HEK293 (cell line): ENCODE results near the gene KLHL10.

Experiments used
- CTCF ChIP-seq: fragments of 450-650 bp; formaldehyde crosslinking; IDR thresholded peaks from 2 replicates; pipeline ENCODE4 v1.5.1; 2016; ENCODE audit warnings: missing biosample characterization, missing genetic modification characterization
- KLF9 ChIP-seq: fragments of 450-650 bp; formaldehyde crosslinking; IDR thresholded peaks from 2 replicates; pipeline ENCODE4 v1.5.1; 2016; ENCODE audit warnings: missing biosample characterization, missing genetic modification characterization, low read depth
- ZBTB7A ChIP-seq: fragments of 450-650 bp; formaldehyde crosslinking; IDR thresholded peaks from 2 replicates; pipeline ENCODE4 v1.5.1; 2016; ENCODE audit warnings: low read depth, missing biosample characterization, missing genetic modification characterization
- ZNF16 ChIP-seq: fragments of 450-650 bp; formaldehyde crosslinking; IDR thresholded peaks from 2 replicates; pipeline ENCODE4 v1.5.1; 2016; ENCODE audit warnings: low read depth, missing biosample characterization, missing genetic modification characterization
- ZNF18 ChIP-seq: fragments of 450-650 bp; formaldehyde crosslinking; IDR thresholded peaks from 2 replicates; pipeline ENCODE4 v1.5.1; 2016; ENCODE audit warnings: missing biosample characterization, missing genetic modification characterization
- ZNF274 ChIP-seq, 2 experiments: fragments of 200-500 bp in 1 of 2; fragments of 450-650 bp in 1 of 2; sonication (Bioruptor generic) in 1 of 2; formaldehyde crosslinking in 1 of 2; IDR thresholded peaks; 2 replicates each; pipeline versions ENCODE4 v1.5.1 to v1.6.1; 2014 to 2016; ENCODE audit warnings: borderline replicate concordance in 1 of 2, inconsistent platforms in 1 of 2, low read length in 1 of 2, missing biosample characterization in 1 of 2, missing genetic modification characterization in 1 of 2
- ZNF350 ChIP-seq: fragments of 450-650 bp; formaldehyde crosslinking; IDR thresholded peaks from 2 replicates; pipeline ENCODE4 v1.5.0; 2017; ENCODE audit warnings: missing biosample characterization, mild to moderate bottlenecking, missing genetic modification characterization
- ZNF394 ChIP-seq: fragments of 450-650 bp; formaldehyde crosslinking; IDR thresholded peaks from 2 replicates; pipeline ENCODE4 v1.5.1; 2016; ENCODE audit warnings: missing biosample characterization, missing genetic modification characterization, mild to moderate bottlenecking, moderate library complexity, borderline replicate concordance
- ZNF558 ChIP-seq: fragments of 450-650 bp; formaldehyde crosslinking; IDR thresholded peaks from 2 replicates; pipeline ENCODE4 v1.5.1; 2016; ENCODE audit warnings: missing biosample characterization, missing genetic modification characterization
- ZNF692 ChIP-seq: fragments of 450-650 bp; formaldehyde crosslinking; IDR thresholded peaks from 2 replicates; pipeline ENCODE4 v1.5.1; 2016; ENCODE audit warnings: missing biosample characterization, missing genetic modification characterization

- no peak for TF ChIP-seq CTCF (tag by site-specific recombination)
- no peak for TF ChIP-seq ZNF394
- TF ChIP-seq ZNF16 (tag by site-specific recombination) = no peak
- TF ChIP-seq ZNF350 (tag by site-specific recombination) = no peak
- no peak for TF ChIP-seq ZNF558
- TF ChIP-seq ZBTB7A = no peak
- no peak for TF ChIP-seq ZNF692 (tag by site-specific recombination)
- TF ChIP-seq ZNF274 (IDR thresholded peaks at IDR 0.05; ENCODE audit: low read length) = no peak
- TF ChIP-seq ZNF274 (tag by site-specific recombination; IDR thresholded peaks at IDR 0.05; ENCODE audit: borderline replicate concordance) = no peak
- no peak for TF ChIP-seq KLF9
- TF ChIP-seq ZNF18 = no peak
These were observed 54.4 kb downstream of the KLHL10 start for GRCh38 chr17:41892021-41892376.
